Midbrain (tissue), 1 donor: ENCODE results near the gene OR8D4.
"Not testable (repeated sequence)": the region's sequence is repeated elsewhere in the genome, so short reads cannot be mapped to it uniquely, and the experiment has no call there.

Source experiments
- DNase-seq: peaks from one replicate; lab custom pipeline; 2025; lab: John Stamatoyannopoulos, UW

The OR8D4 gene

DNA sequence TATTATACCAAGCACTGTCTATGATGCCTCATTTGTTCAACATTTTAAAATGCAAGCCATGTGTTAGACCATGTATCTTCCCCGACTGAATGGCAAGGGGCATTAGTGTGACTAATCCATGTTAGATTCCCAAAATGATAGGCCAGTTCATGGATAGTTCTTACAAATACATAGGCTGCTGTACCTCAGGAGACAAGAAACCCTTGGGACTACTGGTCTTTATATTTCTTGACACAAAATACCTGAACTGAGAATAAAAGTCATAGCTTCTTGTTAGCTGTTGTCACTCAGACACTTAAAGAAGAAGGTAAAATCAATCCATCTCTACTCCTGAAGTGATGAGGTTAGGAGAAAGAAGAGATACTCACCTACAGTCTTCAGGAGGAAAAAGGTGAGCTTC, at the start of gene OR8D4:
Gene OR8D4 (plus strand): TSS at position 301 of the 400 bp plus-strand sequence. CDS start 4,265 bp downstream, outside the sequence.
- no peak for DNase-seq

- DNase-seq: no peak
These were observed 49.6 kb upstream of the OR8D4 start for GRCh38 chr11:123852321-123852720.

DNA sequence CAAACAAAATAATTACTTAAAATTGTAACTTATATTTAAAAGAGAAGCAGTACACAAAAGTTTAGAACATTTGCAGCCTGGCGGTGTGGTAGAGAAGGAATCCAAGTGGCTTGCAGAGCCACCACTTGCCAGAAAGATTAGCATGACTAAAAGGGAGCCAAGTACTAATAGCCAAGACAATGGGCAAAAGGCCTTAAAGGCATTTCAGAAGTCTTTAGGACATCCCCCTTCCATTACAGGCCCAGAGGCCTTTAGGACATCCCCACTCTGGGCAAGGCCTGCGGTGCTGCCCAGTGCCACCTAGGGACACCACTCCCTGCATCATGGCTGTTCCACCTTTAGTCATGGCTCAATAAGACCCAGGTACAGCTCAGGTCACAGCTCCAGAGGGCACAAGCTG, 48.9 kb upstream of the OR8D4 start:
- DNase-seq: no peak

GRCh38 chr11:123856444-123856843, 45.5 kb upstream of the OR8D4 start:
- no peak for DNase-seq

DNA sequence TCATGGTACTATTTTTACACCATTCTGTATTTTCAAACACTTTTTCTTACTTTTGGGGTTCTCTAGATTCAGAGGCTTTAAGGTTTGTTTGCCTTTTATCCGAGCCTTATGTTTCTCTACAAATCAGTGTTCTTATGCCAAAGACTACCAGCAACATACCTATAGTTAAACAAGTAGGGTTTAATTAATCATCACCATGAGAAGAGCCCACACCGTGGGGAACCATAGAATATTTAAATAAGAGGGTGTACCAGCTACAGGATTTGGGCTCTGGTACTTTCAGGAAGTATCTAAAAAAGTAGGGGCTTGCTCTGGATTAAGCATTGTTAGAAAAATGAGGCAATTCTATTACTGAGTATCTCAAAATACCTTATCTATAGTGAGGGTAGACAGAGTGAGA, 42.2 kb upstream of the OR8D4 start:
- no peak for DNase-seq

DNA sequence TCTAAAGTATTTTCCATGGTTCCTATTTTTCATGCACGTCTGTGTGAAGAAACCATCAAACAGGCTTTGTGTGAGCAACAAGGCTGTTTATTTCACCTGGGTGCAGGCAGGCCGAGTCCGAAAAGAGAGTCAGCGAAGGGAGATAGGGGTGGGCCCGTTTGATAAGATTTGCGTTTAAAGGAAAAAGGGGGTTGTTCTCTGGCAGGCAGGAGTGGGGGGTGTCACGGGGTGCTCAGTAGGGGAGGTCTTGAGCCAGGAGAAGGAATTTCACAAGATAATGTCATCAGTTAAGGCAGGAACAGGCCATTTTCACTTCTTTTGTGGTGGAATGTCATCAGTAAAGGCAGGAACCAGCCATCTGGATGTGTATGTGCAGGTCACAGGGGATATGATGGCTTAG, 36.7 kb upstream of the OR8D4 start:
- not testable (repeated sequence) for DNase-seq

GRCh38 chr11:123867795-123868194, 34.2 kb upstream of the OR8D4 start:
- DNase-seq: not testable (repeated sequence)

- no peak for DNase-seq
These were observed 21.1 kb upstream of the OR8D4 start for GRCh38 chr11:123880912-123881311.

GRCh38 chr11:123885570-123885969, 16.4 kb upstream of the OR8D4 start, which contains the start of gene TMEM225:
Gene TMEM225 (minus strand): TSS chr11:123885670. CDS start chr11:123885425, 245 bp downstream.
- DNase-seq: no peak

DNA sequence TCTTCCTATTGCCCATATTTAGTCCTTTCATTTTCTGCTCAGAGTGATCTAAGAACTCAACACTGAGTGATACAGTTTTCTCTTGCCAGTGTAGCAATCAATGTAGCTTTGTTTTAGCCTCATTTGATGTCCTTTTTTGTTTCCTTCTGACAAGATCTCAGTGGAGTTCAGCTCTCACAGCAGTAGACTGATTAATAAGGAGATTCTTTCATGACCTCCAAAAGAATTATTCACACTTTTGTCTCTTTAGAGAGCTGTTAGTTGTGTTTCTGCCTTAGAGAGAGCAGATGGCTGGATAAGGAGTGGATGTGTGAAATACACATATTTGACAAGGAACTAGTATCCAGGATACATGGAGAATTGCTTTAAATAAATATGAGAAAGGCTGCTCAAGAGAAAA, 9.9 kb upstream of the OR8D4 start:
- no peak for DNase-seq

- no peak for DNase-seq
These were observed 2.2 kb upstream of the OR8D4 start for GRCh38 chr11:123899792-123900191.

DNA sequence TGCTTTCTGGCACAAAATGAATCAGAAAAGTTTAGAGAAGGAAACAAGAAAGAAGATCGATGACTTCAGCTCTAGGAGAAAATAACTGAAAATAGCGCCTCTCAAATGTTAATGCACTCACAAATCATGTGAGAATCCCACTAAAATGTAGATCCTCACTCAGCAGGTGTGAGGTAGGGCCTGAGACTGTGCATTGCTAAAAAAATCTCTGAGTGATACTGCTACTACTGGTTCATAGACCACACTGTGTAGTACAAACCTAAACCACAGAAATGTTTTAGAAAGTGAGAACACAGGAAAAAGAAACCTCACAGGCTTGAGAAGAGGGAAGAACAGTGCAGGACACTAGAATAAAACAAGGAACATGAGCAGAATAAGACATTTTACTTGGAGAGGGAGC, 2.0 kb downstream of the OR8D4 start:
- no peak for DNase-seq

DNA sequence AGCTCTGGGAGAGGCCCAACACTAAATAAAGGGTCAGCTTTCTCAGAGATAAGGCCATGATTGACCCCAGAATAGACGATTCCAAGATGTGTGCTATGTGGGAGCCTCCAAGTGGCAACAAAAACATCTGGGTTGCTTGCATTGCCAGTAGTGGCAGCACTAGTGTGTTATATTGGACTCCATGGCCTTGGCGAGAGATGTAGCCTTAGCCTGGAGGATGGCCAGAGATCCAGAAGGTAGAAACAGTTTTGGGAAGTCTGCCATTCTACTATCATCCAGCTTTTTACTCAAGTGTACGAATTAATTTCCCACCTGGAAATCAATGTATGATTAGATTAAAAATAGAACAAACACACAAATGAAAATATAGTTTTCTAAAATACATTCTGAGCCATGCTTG, 3.0 kb downstream of the OR8D4 start:
- DNase-seq: no peak

DNA sequence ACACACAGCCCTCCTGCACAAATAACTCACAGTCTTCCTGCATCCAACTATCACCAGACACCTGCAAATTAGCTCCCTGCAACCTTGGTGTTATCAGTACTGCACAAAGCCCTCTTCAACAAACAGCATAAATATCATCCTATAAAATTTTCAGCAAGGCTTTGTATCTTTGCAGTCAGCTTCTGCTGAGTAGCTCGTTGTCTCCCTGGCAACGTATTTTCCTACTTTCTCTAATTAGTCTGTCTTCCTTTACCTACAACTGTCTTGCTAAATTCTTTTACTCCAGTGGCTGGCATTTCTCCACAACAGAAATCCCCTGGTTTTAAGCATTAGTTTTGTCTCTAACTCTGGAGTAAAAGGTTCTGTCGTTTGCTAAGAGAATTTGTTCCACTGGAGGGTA, 3.9 kb downstream of the OR8D4 start:
- DNase-seq: no peak

DNA sequence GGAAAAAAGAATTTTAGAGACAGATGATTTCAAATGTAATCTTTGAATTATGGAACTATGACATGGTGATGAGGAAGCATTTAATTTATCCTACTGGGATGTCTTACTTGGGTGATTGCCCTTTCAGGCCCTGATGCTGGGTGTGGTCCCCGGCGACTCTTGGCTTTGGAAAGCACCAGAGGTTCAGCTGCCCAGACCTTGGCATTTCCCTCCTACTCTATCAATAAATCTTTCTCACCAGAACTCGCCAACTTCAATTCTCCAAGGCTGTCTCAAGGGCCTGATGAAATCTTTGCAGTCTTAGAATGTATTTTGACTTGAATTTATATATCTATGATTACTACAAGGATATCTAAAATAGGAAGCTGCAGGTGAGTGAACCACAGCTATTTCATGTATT, 19.0 kb downstream of the OR8D4 start:
- DNase-seq: no peak

DNA sequence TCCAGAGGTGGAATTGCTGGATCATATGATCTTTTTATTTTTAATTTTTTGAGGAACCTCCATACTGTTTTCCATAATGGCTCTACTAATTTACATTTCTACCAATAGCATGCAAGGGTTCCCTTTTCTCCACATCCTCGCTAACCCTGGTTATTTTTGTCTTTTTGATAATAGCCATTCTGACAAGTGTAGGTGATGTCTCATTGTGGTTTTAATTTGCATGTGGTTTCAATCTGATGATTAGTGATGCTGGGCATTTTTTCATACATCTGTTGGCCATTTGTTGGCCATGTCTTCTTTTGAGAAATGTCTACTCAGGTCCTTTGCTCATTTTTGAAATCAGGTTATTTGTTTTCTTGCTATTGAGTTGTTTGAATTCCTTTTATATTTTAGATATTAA, 22.1 kb downstream of the OR8D4 start:
- DNase-seq: no peak

- no peak for DNase-seq
These were observed 37.4 kb downstream of the OR8D4 start, which contains the start of gene OR4D5 for GRCh38 chr11:123939317-123939716. Gene OR4D5 (plus strand): TSS chr11:123939617. CDS start chr11:123939617, 0 bp downstream.

DNA sequence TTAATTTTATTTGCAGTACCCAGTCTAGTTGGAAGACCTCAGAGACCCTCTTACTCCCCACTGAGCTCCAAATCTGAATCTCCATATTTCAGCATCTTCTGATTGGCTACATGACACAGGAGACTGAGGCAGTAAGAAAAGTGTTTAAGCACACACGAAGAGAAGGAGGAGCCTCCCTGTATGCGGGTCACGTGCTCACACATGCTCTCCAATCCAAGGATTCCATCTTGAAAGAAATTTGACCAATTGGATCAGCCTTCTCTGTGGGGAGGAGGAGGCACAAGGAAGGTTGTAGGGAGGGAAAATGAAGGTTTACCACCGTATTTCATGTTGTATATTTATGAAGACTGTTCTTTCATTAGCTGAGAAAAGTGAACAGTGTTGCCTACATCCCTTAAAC, 40.4 kb downstream of the OR8D4 start:
- DNase-seq: no peak

DNA sequence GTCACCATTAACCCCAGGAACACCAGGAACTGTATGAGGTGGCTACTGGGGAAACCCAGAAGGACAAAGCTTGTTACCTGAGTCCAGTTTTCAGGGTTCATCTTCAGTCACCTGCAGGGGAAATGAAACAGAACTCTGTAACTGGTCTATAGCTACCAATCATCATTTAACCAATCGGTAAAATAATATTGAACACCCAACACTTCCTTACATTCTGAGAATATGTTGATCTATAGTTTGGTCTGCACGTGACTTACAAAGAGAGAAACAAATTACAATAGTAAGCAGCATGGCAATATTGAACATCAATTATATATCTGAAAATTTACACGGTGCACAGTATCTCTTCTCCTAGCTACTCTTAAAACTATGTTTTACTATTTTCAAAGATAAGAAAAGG, 41.8 kb downstream of the OR8D4 start, which contains the start of gene OR6T1:
Gene OR6T1 (minus strand): TSS at position 101 of the 400 bp plus-strand sequence. CDS start 0 bp downstream, at position 101.
- no peak for DNase-seq

GRCh38 chr11:123945132-123945531, 43.2 kb downstream of the OR8D4 start:
- no peak for DNase-seq

- no peak for DNase-seq
These were observed 54.8 kb downstream of the OR8D4 start for GRCh38 chr11:123956752-123957151.
